HG02938 (cell line): ENCODE data around the gene SH3RF2.
"Not testable (repeated sequence)": the region's sequence is repeated elsewhere in the genome, so short reads cannot be mapped to it uniquely, and the experiment has no call there.

Experiments
- ATAC-seq: cut with Tn5 transposase; IDR thresholded peaks from one replicate; pipeline ENCODE4 v1.9.1; 2021; ENCODE audit warnings: mild to moderate bottlenecking, moderate library complexity; ENCODE audit not compliant: unreplicated experiment

Gene SH3RF2

DNA sequence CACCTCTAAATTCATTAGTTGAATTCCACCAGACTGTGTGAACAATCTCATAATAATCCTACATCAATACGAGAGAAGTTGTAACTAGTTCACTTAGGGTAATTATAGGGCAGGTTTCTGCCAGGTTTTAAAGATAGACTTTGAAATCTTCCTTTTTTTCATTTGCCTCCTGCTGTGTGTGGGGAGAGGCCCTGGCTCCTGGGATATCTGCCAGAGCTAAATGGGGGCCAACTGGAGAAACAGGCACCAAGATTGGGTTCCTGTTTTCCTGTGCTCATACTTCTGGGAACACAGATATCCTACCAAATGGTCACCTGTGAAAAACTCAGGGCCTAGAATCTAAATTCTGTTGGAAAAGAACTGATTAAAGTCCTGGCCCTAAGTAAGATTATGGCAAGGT is 42.3 kb downstream of the SH3RF2 start:
- no peak for ATAC-seq

DNA sequence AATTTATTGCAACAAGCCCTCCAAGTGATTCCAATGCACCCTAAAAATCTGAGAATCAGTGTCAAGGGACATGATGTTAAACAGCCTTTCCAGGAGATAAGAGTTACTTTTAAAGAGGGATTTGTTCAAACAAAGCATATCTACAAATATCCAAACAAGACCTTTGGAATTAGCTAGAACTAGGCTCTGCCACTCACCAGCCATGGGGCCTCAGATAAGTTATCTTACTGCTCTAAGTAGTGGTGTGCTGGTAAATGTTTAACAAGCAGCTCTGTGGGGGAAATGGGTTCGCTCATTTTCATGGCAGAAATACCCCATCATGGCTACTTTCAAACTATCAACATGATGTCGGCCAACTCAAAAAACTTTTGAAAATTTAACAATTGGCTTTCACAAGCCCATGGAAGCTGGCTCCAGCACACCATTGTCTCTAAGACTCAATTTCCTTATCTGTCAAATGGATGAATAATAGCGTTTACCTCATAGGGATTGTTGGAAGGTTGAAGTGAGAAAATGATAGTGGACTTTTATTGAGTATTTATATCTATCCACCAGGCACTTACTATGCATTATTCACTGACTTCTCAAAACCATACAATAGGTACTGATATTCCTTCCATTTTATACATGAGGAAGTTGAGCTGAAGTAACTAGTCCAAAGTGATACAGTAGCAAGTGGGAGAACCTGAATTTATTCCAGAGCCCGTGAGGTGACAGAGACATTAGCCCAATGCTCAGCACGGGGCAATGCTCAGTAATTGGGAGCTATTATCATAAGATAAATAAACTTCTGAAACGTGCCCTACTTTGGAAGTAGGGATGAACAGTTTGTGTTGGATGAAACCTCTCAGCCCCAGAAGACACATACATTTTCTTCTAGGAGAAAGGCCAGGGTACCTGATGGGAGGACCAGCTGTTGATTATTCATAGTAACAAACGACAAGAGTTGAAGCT is 43.2 kb downstream of the SH3RF2 start:
- ATAC-seq, result no peak

DNA sequence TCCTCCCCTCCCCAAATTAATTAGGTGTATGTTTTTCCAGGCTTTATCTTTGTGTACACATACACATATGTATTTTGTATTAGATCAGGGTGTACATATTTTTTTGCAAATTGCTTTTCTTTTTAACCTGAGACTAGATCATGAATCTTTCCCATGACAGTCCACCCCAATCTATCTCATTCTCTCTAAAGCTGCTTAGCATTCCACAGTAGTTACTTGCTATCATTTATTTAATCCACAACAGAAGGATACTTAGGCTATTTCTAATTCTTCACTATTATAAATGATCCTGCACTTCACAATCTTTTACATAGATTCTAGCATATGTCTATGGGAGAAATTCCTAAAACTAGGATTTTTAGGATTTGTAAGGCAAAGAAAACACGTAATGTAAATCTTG is 43.9 kb downstream of the SH3RF2 start:
- ATAC-seq, result no peak

DNA sequence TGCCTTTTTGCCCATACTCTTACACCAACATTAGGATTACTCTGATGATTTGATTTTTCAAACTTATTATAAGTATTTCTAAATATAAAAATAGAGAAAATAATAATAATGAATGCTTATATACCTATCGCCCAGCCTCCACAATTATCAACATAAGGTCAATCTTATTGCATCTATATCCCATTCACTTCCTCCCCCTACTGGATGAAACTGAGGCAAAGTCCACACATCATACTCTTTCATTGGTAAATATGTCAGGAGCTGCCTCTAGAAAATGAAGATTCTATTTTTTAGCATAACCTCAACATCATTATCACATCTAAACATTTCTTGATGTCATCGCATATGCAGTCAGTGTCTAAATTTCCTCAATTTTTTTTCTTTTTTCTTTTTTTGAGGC is 44.3 kb downstream of the SH3RF2 start:
- no peak for ATAC-seq

DNA sequence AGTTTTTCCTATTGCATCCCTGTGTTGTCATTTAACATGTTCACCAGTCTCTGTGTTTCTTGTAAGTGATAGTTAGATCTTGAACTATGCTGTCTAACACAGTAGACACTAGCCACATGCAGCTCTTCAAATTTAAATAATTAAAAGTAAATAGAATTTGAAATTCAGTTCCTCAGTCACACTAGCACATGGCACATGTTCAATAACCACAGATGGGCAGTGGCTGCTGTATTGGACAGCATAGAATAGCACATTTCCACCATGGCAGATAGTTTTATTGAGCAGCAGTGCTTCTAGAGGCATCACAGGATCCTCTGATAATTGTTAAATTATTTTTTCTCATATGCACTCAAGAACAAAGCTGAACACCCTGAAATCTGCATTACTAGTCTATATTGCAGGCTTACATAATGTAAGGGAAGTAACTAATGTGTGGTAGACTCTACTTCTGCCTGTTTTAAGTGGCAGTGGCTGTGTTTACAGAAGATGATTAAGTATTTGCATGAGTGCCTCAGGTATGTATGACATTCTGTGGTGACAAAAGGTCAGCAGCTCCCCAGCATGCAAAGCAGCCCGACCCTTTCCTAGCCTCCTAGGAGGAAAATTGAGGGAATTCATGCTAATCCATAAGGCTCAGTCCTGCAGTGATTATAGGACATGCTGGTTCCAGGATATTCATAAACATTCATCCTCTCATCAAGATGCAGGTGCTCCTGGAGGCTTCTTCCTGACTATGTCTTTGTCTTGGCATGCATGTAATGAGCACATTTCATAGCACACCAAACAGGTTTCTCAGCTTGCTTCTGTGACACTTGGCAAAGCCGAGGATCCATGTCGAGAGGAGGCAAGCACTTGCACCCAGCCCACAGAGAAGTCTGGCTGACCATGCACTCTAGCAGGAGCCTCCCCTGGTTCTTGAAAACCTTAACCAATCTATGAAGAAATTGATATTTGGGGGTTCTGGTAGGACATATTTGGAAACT is 45.5 kb downstream of the SH3RF2 start:
- ATAC-seq, result no peak

DNA sequence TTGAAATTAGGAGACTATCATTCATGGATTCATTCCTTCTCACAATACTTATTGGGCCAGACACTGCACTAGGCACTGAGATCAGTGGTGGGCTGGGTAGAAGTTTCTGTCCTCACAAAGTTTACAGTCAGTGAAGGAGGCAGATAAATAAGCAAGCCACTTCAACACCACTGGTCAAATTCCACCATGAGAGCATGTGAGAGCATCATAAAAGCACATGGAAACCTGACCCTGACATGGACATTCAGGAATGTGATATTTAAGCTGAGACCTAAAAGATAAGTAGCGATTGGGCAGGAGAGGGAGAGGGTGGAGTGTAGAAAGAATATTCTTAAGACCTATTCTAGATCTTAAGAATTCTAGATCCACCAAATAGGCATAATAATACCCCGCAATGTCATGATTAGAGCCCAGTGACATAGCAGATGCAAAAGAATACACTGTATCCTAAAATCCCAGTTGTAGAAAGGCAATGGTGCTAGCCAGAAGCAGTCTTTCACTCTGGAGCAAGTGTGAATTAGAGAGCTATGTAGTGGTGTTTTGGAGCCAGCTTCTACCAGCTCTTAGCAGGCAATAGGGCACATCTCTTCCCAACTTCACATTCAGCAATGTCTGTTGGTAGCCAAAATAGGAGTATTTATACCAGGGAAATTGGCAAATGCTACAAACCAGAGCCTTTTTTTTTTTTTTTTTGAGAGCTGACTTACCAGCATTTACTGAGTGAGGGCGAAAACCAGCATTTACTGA is 46.4 kb downstream of the SH3RF2 start:
- no peak for ATAC-seq

DNA sequence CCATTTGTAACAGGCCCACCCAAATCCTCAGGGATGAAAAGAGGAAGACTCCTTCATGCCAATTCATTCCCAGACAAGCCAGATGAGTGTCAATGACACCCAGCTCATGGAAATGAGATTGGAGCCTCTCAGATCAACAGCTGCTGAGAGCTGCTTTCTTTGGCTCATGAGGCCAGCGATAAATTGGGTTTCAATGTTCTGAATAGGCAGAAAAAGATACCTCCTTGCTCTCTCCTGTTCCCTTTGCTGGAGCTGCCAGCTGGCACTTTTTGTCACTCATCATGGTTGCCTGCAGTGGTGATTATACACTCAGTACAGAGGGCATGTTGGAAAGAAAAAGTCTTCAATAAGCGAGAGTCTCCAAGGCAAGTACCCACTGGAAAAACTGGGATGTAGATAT is 47.1 kb downstream of the SH3RF2 start:
- ATAC-seq, result no peak

DNA sequence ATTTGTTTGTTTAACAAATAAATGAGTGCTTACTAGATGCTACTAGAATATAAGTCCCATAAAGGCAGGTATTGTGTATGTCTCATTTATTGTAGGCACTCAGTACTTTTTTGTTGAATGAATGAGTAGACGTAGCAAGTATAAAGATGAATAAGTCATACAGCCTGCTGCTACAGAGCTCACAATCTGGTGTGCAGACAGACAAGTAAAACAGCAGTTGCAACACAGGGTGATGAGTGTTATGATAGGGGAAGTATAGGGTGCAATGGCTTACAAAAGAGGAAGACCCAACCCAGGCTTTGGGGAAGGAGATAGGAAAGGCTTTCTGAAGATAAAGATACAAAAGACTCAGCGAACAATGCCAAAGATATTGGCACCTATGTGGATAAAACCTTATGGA is 47.7 kb downstream of the SH3RF2 start:
- no peak for ATAC-seq

DNA sequence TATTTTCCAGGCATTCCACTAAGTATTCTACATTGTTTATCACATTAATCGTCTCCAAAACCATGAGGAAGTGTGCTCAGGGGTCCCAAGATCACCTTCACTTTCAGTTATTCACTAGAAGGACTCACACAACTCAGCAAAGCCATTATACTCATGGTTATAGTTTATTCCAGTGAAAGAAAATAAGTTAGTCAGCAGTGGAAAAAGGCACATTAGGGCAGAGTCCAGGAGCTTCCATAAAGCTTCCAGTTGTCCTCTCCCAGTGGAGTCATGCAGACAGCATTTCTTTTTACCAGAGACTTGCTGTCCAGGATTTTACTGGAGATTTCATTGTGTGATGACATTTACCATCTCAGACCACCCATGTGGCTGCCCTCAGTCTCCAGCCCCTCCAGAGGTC is 51.5 kb downstream of the SH3RF2 start:
- ATAC-seq, result no peak

DNA sequence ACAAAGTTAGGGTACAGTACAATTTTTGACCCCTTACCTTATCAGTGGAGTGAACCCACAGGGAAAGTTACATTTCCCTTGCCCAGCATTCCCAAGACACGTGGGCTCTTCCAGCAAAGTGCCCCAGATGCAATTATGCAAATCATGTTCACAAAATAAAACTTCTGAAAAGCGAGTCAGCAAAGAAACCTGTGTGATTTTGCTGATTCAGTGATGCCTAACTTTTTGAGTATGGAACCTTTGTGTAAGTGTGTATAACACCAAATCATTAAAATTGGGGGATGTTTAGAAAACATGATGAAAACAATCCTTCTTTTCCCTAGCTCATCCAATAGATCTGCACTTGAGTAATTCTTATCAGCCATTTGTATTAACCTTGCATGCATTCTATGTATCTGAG is 52.6 kb downstream of the SH3RF2 start:
- no peak for ATAC-seq

DNA sequence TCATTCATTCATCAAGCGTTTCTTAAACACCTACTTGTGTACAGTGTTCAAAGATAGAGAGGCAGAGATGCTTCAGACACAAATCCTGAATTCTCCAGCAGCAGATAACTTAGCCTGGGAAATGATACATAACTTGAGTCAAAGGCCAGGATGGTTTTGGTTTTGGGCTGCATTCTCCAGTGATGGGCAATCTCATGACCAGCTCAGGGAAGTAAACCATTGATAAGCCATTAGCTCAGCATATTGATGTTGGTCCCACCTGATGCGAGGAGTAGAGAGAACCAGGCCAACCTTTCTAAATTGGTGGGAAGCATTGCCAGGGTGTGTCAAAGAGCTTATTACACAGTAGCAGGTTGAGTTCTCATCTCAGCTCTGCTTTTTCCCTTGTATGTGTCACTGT is 53.0 kb downstream of the SH3RF2 start:
- ATAC-seq, result no peak

DNA sequence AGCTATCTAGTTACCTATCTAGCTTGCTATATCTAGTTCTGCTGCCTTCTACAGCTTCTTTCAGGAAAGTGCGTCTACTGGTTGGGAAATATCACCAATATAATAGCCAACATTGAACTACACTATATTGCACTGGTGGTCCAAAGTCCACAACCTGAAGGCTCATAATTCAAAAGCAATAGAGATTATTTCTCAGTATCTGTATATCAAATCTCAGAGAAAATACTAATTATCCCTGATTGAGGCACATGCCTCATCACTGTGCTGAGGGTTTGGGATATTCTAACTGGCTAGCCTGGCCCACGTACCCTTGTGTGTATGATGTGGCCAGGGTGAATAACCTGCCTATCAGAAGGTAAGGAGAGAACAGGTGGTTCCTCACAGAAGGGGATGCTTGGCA is 53.8 kb downstream of the SH3RF2 start:
- ATAC-seq, result no peak

DNA sequence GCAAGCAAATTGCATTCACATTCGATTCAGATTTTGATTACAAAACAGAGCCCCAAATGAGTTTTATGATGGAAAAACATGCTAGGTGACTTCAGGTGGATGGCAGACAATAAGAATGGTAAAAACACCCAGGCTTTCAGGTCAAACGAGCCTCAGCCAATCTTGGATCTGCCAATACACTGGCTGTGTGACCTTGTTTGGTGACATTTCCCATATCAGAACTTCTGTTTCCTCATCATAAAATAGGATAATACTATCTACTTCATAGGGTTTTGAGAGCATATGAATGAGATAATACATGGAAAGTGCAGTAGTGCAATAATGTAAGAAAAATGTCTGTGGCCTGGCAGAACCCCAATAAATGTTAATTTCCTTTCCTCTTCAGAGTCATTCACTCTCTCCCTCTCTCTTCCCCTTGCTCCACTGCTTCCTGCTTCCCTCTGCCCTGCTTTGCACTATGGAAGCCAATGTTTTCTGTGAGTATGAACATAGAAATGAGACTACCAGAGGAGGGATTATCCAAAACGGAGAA is 54.7 kb downstream of the SH3RF2 start:
- ATAC-seq, result no peak

DNA sequence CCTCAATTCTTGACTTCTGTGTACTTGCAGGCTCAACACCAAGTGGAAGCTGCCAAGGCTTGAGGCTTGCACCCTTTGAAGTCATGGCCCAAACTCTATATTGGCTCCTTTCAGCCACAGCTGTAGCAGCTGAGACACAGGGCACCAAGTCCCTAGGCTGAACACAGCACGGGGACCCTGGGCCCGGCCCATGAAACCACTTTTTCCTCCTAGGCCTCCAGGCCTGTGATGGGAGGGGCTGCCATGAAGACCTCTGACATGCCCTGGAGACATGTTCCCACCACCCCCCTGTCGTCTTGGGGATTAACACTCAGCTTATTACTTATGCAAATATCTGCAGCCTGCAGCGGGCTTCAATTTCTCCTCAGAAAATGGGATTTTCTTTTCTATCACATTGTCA is 57.2 kb downstream of the SH3RF2 start:
- ATAC-seq, result not testable (repeated sequence)

DNA sequence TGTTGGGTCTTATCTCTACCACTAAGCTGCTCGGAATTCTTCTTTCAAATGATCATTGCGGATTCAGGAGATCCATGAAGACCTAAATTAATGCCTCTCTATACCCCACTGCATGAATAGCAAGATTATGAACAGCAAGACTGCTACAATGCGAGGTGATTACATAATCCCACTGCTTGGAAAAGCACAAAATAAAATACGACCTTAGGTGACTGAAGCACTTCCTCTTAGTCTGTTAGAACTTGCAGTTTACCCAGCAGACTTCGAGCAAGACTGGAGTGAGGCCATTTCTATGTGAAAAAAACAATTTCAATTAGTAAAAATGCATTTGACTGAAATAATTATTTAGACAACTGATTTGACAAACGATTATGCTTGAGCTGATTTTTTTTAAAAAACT is 59.8 kb downstream of the SH3RF2 start:
- ATAC-seq, result no peak

DNA sequence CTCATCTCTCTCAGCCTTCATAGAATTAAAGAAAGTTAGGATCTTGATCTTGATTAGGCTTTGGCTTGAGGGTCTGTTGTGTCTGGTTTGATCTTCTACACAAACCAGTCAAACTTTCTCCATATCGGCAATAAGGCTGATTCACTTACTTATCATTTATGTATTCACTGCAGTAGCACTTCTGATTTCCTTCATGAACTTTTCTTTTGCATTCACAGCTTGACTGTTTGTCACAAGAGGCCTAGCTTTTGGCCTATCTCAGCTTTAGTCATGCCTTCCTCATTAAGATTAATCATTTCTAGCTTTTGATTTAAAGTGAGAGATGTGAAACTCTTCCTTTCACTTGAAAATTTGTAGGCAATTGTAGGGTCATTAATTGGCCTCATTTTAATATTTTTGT is 62.8 kb downstream of the SH3RF2 start:
- no peak for ATAC-seq

DNA sequence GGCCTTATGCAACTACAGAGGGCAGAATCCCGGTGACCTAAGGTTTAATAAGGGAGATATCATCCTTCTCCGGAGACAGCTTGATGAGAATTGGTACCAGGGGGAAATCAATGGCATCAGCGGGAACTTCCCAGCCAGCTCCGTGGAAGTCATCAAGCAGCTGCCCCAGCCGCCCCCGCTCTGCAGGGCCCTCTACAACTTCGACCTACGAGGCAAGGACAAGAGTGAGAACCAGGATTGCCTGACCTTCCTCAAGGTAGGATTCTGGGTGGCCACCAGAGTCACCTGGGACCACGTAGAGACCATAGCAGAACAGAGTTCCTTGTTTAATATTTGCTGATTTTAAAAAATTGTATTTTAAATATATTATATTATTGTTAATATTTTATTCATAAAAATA is 63.7 kb downstream of the SH3RF2 start:
- no peak for ATAC-seq

DNA sequence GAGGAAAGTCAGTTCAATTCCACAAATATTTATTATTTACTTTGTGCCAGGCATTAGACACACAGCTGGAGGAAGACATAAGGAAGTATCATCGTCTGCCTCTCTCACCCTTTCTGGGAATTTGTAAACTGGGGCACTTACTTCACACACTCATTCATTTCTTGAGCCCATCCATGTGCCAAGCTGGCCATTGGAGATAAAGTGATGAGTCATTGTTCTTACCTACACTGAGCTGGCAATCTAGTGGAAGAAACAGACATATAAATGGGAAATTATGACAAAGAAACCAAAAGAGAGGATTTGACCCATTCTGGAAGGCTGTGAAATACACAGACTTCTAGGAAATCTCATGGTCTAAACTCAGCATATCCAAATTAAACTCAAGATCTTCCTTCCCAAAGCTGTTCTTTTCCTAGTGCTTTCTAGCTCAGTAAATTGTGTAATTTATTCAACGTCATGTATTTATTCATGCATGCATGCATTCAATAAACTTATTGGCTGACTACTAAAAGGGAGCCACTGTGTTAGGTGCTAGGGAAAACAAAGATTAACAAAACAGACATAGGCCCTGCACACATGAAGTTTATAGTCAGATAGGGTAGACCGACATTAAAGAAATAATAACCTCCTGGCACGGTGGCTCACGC is 65.3 kb downstream of the SH3RF2 start:
- ATAC-seq, result no peak

DNA sequence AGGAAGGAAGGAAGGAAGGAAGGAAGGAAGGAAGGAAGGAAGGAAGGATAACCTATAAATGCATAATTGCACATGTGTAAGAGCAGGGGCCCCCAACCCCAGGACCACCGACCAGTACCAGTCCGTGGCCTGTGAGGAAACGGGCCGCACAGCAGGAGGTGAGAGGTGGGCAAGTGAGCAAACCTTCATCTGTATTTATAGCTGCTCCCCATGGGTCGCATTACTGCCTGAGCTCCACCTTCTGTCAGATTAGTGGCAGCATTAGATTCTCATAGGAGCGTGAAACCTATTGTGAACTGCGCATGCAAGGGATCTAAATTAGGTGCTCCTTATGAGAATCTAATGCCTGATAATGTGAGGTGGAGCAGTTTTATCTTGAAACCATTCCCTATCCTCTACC is 66.1 kb downstream of the SH3RF2 start:
- no peak for ATAC-seq

DNA sequence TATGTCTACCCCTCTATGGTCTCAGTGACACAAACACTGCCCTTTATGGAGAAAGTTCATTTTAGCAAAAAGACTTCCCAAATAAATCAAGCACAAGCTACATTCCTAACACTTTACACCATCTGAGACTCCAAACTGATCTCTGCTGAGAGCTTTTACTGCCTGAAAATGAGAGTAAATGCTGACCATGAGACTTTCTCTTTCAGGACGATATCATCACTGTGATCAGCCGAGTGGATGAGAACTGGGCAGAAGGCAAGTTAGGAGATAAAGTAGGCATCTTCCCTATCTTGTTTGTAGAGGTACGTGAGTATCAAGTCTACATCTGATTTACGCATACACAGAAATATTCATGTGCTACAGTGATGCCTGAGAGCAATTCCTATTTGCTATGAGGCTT is 67.5 kb downstream of the SH3RF2 start:
- no peak for ATAC-seq
